Sigmoid colon (tissue), 4 donors: ENCODE measurements around the gene DIRAS1.

Experiments used
- CTCF ChIP-seq, 4 experiments: fragments of 450-650 bp in 3 of 4; fragments of 200-600 bp in 1 of 4; IDR thresholded peaks; one replicate each; pipeline ENCODE4 v1.5.1; 2016 to 2019; ENCODE audit warnings: antibody characterized with exemption in 4 of 4, mild to moderate bottlenecking in 3 of 4, moderate library complexity in 2 of 4
- EP300 ChIP-seq, 4 donors: sonication (generic); formaldehyde crosslinking; IDR thresholded peaks; one replicate each; pipeline ENCODE4 v1.6.1; 2017; ENCODE audit warnings: antibody characterized with exemption in 4 of 4
- POLR2A ChIP-seq, 2 donors: fragments of 450-650 bp; IDR thresholded peaks; one replicate each; pipeline ENCODE4 v1.6.1; 2016; ENCODE audit warnings: antibody characterized with exemption in 2 of 2, mild to moderate bottlenecking in 2 of 2, moderate library complexity in 2 of 2
- POLR2AphosphoS5 ChIP-seq, 4 donors: sonication (generic); formaldehyde crosslinking; IDR thresholded peaks; one replicate each; pipeline ENCODE4 v1.6.1; 2017; ENCODE audit warnings: antibody characterized with exemption in 4 of 4

GRCh38 chr19:2727640-2727944, 6.4 kb upstream of the DIRAS1 start:
- no peak for TF ChIP-seq CTCF (IDR thresholded peaks at IDR 0.05)
- no peak for TF ChIP-seq POLR2A (IDR thresholded peaks at IDR 0.05)
- TF ChIP-seq EP300 (IDR thresholded peaks at IDR 0.05): no peak
- TF ChIP-seq POLR2AphosphoS5 (IDR thresholded peaks at IDR 0.05): no peak
